ENCODE measurements around the gene PRIMA1. TPM values are rescaled to one million over a fixed set of nuclear protein-coding genes. Genes with fewer than 3 reads are reported as not detected.

The PRIMA1 gene
- total RNA-seq, 1 donor from 2014 or later, result 2.0 TPM

DNA sequence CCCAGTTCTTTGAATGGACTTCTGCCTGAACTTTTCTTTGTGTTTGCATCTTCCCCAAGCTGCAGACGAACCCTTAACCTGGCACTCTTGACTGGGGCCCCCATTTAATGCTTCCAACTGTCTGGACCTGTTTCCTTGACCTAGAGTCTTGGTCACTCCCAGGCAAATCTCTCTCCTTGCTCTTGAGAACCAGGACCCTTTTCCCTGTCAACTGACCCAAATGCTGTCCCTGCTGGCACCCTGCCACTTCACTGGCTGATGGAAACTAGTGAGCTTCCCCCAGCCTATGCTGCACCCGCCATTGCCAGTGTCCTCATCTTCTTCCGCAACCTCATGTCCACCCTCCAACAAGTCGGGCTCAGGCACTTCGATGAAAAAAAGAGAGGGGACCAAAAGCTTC, 79.5 kb downstream of the PRIMA1 start:
- Mint-ChIP-seq H3K27ac (ENCODE audit: unreplicated experiment) (no peak overlapping the region), H3K36me3 (ENCODE audit: low read depth) (no peaks in the 10 kb centered on the region), H3K27me3 (ENCODE audit: low read depth) (no peaks in the 10 kb centered on the region), H3K4me1 (peaks cover 7% of the 10 kb centered on the region), H3K9me3 (no peaks in the 10 kb centered on the region), H3K4me3 (no peak overlapping the region)
- TF ChIP-seq, protein P1, sequence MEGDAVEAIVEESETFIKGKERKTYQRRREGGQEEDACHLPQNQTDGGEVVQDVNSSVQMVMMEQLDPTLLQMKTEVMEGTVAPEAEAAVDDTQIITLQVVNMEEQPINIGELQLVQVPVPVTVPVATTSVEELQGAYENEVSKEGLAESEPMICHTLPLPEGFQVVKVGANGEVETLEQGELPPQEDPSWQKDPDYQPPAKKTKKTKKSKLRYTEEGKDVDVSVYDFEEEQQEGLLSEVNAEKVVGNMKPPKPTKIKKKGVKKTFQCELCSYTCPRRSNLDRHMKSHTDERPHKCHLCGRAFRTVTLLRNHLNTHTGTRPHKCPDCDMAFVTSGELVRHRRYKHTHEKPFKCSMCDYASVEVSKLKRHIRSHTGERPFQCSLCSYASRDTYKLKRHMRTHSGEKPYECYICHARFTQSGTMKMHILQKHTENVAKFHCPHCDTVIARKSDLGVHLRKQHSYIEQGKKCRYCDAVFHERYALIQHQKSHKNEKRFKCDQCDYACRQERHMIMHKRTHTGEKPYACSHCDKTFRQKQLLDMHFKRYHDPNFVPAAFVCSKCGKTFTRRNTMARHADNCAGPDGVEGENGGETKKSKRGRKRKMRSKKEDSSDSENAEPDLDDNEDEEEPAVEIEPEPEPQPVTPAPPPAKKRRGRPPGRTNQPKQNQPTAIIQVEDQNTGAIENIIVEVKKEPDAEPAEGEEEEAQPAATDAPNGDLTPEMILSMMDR (conservative IDR thresholded peaks at IDR 0.05), result no peak
- DNase-seq (ENCODE audit: low read depth, low spot score), result no peak

DNA sequence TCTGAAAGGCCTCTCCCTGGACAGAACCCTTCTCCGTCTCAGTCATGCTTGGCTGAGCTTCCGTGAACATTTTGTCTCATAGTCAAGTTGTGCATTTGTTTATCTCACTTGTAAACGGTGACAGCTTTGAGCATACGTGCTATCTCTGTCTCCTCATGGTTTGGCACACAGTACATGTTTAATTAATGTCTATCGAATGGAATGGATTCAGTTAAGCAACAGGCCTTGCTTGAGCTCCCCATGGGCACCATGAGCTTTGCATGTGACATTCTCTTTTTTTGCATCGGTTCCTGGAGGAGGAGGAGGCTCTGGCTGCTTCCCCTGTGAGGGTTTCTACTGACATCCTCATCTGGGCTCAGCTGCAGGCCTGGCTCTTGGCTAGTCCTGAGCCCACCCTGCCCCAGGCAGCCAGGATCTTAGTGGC, 80.0 kb downstream of the PRIMA1 start:
- Mint-ChIP-seq H3K4me1 (peaks cover 7% of the 10 kb centered on the region), H3K27ac (ENCODE audit: unreplicated experiment) (no peak overlapping the region), H3K4me3 (no peak overlapping the region), H3K27me3 (ENCODE audit: low read depth) (no peaks in the 10 kb centered on the region), H3K9me3 (no peaks in the 10 kb centered on the region), H3K36me3 (ENCODE audit: low read depth) (no peaks in the 10 kb centered on the region)
- TF ChIP-seq, protein P1 (conservative IDR thresholded peaks at IDR 0.05), result no peak
- DNase-seq (ENCODE audit: low read depth, low spot score), result no peak

DNA sequence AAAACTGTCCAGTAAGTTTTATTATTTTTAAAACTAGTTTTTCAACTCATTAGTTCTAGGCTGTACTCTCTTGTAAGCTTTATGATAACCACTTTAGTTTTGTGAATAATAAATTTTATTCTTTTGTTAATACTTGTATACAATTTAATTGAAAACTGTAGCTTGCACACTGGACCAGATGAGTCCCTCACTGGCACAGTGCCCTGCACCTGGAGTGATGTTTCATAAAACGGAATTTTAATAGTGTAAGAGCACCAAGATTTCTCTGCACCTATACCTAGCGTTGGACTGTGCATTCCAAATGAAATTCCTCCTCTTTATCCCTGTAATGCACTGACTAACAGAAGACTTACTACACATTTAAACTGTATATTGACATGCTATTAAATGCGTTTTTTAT, 80.8 kb downstream of the PRIMA1 start:
- TF ChIP-seq, protein P1 (conservative IDR thresholded peaks at IDR 0.05), result no peak
- Mint-ChIP-seq H3K4me3 (no peak overlapping the region), H3K4me1 (peaks cover 7% of the 10 kb centered on the region), H3K9me3 (no peaks in the 10 kb centered on the region), H3K36me3 (ENCODE audit: low read depth) (no peaks in the 10 kb centered on the region), H3K27me3 (ENCODE audit: low read depth) (no peaks in the 10 kb centered on the region), H3K27ac (ENCODE audit: unreplicated experiment) (no peak overlapping the region)
- DNase-seq (ENCODE audit: low read depth, low spot score), result no peak

DNA sequence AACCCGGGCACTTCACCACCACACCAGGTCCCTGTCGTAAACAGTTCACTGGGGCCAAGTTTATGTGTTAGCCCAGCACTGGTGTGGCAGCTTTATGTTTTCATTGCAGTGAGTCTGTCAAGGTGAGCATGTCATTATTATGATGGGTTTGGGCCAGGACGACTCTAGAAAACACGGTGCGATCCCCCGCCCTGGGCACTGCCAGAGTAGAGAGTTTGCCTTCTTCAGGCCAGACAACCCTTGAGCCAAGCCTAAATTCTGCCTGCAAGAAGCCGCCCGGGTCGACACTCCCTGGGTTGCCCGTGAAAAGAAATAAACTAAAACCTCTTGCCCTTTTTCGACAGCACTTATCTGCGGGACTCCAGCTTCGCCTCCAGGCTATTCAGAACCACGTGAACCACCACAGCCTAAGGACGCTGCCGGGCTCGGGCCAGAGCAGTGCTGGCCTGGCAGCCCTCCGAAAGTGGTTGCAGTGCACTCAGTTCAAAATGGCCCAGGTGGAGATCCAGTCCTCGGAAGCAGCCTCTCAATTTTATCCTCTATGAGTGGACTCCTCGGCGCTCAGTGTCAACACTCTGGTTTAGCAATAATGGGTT, 81.8 kb downstream of the PRIMA1 start:
- no peaks in the 10 kb centered on the region for H3K27me3 Mint-ChIP-seq (ENCODE audit: low read depth)
- H3K4me1 Mint-ChIP-seq, result peaks cover 7% of the 10 kb centered on the region
- no peak for DNase-seq (ENCODE audit: low read depth, low spot score)
- H3K4me3 Mint-ChIP-seq, result no peak overlapping the region
- H3K27ac Mint-ChIP-seq (ENCODE audit: unreplicated experiment), result no peak overlapping the region
- TF ChIP-seq, protein P1 (conservative IDR thresholded peaks at IDR 0.05), result no peak
- H3K36me3 Mint-ChIP-seq (ENCODE audit: low read depth), result no peaks in the 10 kb centered on the region
- no peaks in the 10 kb centered on the region for H3K9me3 Mint-ChIP-seq

DNA sequence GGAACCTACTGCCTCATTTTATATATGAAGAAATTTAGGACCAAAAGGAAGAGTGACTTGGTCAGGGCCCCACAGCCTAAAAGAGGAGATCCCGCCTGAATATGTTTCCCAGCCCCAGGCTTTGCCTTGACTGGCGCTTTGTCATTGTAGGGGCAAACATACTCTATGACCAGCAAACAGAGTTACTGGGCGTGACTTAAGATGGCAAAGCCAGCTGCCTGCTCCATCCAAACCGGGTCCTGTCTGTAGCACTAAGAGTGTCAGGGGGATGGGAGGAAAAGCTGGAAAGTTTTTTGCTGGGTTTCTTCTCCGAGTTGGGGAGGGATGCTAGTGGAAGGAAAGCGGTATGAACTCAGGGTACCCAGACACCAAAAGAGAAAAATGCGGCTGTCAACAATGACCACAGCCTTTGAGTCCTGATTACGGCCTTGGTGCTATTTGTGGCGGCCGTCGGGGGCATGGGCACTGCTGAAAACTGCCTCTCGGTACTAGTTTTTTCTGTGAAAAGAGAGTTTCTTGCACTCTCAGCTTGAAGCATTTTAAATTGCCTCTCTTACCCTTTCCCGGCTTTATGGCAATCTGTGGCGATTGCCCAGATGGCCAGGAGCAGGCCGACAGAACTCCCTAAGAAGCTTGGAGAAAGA, 82.7 kb downstream of the PRIMA1 start:
- Mint-ChIP-seq H3K9me3 (no peaks in the 10 kb centered on the region), H3K36me3 (ENCODE audit: low read depth) (no peaks in the 10 kb centered on the region), H3K4me3 (no peak overlapping the region), H3K27me3 (ENCODE audit: low read depth) (no peaks in the 10 kb centered on the region), H3K27ac (ENCODE audit: unreplicated experiment) (no peak overlapping the region), H3K4me1 (peaks cover 7% of the 10 kb centered on the region)
- TF ChIP-seq, protein P1 (conservative IDR thresholded peaks at IDR 0.05), result no peak
- no peak for DNase-seq (ENCODE audit: low read depth, low spot score)
